Breast epithelium (tissue), 3 donors: ENCODE measurements around the gene ARHGAP10.

Experiments
- POLR2A ChIP-seq: fragments of 450-650 bp; IDR thresholded peaks from one replicate; pipeline ENCODE4 v1.6.1; 2016; ENCODE audit warnings: antibody characterized with exemption, mild to moderate bottlenecking, moderate library complexity
- TF ChIP-seq, protein P1 (sequence below), 3 donors: fragments of 450-650 bp; IDR thresholded peaks; one replicate each; pipeline ENCODE4 v1.5.1; 2016 to 2017; ENCODE audit warnings: antibody characterized with exemption in 3 of 3, mild to moderate bottlenecking in 3 of 3, moderate library complexity in 3 of 3

DNA sequence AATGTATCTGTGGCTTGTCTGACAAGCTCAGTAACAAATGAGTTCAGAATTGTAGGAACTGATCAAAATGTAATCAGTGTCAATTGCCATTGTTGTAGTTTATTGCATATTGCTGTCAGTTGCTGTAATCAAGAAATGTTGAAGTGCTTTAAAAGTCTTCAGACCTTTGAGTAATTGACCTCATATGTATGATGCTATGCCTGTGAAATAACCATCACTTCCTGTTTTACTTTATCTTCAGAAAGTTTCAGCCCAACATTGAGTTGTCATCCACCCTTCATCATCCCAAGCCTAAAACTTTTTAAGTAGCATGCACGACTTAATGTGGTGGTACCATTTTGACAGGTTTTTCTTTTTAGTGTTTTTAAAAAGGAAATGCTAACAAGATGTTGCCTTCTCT lies 212.4 kb downstream of the ARHGAP10 start:
- no peak for TF ChIP-seq POLR2A
- TF ChIP-seq, protein P1, sequence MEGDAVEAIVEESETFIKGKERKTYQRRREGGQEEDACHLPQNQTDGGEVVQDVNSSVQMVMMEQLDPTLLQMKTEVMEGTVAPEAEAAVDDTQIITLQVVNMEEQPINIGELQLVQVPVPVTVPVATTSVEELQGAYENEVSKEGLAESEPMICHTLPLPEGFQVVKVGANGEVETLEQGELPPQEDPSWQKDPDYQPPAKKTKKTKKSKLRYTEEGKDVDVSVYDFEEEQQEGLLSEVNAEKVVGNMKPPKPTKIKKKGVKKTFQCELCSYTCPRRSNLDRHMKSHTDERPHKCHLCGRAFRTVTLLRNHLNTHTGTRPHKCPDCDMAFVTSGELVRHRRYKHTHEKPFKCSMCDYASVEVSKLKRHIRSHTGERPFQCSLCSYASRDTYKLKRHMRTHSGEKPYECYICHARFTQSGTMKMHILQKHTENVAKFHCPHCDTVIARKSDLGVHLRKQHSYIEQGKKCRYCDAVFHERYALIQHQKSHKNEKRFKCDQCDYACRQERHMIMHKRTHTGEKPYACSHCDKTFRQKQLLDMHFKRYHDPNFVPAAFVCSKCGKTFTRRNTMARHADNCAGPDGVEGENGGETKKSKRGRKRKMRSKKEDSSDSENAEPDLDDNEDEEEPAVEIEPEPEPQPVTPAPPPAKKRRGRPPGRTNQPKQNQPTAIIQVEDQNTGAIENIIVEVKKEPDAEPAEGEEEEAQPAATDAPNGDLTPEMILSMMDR (IDR thresholded peaks at IDR 0.05), result no peak
